HG03342 (cell line): ENCODE results near the gene TLE4.
"Not testable (repeated sequence)": the region's sequence is repeated elsewhere in the genome, so short reads cannot be mapped to it uniquely, and the experiment has no call there.

Experiments used
- ATAC-seq: cut with Tn5 transposase; IDR thresholded peaks from one replicate; pipeline ENCODE4 v1.9.1; 2021; ENCODE audit warnings: mild to moderate bottlenecking, moderate library complexity; ENCODE audit not compliant: unreplicated experiment

The TLE4 gene

DNA sequence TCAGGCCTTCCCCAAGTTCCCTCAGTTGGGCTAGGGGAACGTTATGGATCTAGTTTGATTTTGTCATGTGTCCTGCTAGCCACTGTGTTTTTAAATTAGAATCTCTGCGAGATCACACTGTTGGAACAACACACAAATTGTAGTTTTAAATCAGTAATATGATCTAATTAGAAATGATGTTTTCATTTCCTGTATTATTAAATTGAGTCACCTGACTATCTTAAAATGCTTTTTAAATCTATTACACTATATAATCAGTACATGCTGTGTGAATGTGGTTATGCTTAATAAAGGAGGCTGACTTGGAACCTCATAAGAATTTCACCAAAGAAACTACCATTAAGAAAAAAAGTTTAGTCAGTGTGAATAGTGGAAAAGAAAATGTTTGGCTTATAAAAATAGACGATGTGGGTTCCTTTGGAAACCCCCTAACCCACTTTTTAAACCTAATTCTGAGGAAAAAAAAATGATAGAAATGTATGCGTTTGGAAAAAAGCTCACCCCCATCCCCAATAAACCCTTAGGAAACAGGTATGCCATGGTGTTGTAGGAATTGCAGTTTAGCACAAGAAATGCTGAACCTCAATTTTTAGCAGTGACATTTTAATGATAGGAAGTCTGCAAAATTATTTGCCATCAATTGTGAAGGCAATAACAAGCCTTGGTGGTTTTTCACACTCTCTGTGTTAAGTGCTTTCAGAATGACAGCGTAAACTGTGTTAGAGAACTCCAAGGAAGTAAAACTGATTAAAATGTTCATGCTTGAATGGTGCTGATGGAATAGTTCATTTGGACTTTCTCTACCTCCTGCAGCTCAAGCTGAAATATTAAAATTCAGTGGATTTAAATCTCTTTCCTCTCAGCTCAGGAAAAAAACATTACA, 59.0 kb downstream of the TLE4 start:
- peak; percentile 75 for ATAC-seq

DNA sequence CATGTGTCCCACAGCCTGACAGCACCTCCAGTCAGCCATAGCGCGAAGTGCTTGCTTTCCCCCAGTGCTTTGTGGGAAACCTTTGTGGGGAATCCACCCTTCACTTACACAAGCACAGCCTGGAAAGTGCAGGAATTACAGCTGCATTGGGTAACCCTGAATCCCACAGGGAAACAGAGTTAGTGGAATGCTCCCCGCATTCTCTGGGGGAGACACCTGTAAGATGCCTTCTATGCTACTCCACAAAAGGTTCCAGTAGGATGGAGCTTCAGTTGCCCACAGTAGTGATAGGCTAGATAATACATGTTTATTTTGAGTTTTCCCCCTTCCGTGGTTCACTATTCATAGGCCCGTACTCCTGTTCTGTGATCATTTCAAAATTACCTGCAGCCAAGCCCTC, 60.3 kb downstream of the TLE4 start:
- no peak for ATAC-seq

DNA sequence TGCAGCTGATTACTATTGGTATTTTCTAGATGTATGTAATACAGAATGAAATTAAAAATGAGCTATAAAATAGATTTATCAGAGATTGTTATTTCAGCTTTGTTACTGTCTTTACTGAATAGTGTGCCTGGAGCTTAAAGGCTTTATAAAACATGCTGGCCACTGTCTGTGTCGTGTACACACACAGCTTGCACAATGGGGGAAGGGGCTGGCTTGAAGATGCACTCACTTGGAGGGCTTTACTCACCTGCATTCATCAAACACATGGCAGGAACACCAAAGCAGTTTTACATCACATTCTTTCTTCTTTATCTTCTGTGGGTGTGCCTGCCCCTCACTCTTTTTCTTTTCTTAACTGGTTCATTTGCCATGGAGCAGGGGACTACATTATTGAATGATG, 60.9 kb downstream of the TLE4 start:
- ATAC-seq, result no peak

DNA sequence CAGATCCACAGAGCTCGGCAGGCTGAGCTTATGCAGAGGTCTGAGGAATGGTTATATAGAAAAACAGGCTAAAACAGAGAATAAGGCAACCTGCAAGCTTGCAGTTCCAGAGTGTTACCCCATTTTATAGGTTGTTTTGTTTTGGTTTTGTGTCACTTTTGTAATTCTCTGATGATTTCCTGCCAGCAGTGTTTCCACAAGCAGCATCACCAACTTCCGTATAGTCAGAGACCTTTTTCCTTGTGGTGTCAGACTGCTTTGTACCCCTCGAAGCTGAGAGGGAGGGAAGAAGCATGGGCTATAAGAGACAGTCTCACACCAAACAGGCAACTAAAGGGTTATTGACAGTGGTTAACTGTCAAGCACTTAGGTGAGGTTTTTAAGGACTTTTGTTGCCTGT, 61.8 kb downstream of the TLE4 start:
- ATAC-seq, result no peak

DNA sequence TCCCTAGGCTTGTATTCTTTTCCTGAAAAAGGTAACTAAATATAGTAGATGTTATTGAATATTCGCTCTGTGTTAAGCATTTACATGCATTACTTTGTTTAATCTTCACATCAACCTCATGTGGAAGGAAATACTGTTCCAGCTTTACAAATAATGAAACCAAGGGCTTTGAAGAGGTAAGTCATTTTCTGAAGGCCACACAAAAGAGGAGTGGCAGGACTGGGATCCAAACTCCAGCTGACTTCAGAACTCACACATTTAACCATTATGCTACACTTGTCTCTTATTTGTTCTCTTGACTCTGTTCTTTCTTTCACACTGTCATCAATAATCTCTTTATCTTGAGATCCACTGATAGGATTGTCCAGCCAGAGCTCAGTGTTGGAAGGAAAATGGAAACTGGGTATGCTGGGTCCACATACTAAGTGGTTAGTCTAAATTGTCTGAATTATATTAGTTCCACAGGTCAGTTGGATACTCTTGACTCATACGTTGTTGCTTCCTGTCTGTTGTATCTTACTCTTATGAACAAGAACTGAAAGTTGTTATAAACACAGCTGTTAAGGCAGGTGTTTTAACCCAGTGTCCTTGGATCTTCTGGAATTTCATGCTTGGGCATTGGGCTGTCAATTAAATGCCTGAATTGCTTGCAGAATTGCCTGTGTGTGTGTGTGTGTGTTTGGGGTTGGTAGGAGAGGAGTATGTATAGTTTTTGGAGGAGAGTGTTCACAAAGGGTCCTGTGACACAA, 65.6 kb downstream of the TLE4 start:
- no peak for ATAC-seq

DNA sequence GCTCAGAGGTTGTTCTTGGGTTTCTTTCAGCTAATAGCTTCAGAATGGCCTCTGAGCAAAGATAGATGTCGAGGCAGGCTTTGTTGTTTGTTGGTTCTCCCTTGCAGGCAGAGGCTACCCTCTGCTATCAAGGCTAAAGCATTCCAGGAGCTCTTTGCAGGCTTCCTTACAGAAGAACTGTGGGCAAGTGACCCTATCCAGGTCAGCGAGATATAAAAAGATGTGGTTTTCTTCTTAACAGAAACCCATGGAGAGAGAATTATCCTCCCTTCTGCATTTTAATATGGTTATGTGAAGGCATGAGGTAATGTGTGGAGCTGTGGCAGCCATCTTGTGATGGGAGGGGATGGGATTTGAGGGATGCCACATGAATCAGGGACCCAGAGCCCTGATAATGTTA, 67.0 kb downstream of the TLE4 start:
- no peak for ATAC-seq

DNA sequence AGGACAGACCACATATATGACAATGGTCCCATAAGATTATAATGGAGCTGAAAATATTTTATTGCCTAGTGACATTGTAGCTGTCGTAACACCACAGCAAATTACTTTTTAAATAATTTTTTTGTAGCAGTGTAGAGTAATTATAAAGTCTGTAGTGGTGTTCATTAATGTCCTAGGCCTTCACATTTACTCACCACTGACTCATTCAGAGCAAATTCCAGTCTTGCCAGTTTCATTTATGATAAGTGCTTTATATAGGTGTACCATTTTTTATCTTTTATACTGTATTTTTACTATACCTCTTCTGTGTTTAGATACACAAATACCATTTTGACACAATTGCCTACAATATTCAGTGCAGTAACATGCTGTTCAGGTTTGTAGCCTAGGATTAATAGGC, 67.6 kb downstream of the TLE4 start:
- ATAC-seq, result no peak

DNA sequence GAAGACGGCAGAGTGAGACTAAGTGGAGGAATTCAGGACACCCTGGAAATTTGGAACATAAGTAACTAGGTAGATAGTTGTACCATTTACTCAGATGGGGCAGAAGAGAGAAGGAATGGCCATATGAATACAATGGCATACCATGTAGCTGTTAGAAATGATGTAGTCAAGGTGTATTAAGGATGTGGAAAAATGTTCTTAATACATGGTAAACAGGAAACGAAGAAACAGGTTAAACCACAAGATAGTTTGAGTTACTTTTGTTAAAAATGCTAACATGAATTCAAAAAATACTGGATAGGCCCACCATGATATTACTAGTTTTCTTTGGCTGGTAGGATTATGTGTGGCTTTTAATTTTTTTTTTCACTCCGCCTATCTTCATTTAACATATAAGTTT, 68.3 kb downstream of the TLE4 start:
- not testable (repeated sequence) for ATAC-seq

DNA sequence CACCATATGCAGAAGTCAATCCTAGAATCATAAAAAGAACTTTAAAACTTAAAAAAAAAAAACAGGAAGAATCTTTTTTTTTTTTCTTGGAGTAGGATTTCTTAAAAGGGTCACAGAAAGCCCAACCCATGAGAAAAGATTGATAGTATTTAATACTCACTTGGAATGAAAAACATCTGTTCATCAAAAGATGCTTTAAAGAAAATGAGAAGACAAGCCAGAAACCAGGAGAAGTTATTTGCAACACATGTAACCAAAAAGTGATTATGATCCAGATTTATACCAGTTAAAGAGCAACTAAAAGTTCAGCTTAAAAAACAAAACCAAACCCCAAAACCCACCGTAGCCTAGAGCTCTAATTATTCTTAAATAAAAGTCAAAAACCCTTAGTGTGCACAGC, 69.3 kb downstream of the TLE4 start:
- ATAC-seq, result no peak

DNA sequence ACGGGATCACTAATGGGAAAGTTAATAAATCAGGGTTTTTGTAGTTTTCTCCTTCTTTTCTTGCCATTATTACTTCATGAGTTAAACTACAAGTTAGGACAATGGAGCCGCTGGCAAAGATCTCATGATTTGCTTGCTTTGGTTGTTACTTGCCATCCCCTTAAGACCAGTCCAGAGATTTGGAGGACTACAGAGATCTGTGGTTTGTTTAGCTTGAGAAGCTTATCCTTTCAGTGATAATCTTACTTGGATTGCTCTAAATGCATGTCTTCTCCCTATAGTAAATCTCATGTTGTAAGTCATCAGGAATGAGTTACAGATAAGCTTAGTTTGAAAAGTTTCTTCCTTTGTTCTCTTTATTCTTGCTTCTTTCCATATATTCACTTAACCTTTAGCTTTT, 70.9 kb downstream of the TLE4 start:
- no peak for ATAC-seq

DNA sequence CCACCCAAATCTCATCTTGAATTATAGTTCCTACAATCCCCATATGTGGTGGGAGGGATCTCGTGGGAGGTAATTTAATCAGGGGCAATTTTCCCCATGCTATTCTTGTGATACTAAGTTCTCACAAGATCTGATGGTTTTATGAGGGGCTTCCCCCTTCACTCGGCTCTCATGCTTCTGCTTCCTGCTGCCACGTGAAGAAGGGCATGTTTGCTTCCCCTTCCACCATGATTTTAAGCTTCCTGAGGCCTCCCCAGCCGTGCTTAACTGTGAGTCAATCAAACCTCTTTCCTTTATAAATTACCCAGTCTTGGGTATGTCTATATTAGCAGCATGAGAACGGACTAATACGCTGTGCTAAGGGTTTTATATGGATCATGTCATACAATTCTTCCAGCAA, 72.3 kb downstream of the TLE4 start:
- ATAC-seq, result no peak

DNA sequence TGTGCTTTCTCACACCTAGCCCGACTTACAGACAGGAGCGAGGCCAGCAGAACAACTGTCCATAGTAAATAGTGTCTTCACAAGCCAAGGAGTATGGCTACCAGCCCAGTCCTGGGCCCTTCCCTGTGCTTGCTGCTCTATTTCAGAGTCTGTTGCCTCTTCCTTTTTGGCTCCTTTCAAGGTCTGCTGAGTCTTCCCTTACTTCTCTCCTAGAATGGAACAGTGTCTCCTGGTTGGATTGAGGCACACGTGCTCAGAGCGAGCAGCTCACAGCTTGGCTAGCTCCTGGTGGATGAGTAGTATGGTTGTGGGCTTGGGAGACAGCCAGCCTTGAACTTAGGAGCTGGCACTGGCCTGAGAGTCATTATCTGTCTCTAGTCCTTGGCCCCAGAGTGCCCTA, 72.8 kb downstream of the TLE4 start:
- no peak for ATAC-seq

DNA sequence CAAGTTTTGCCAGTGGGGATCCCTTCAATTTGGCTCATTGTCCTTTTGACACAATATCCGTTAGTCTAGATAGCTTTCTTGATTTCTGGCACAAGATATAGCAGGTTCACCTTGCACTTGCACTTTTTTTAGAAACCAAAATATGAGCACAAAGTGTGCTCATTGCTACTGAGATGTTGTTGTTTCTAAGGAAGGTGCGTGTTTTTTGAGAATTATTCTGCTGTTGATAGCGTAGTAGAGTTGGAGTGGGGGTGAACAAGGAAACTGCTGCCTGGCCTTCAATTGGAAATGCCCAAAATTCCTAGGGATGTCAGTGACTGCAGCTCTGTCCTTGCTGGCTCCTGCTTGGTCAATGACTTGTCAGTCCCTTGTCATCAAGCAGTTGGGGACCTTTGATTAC, 73.3 kb downstream of the TLE4 start:
- no peak for ATAC-seq

DNA sequence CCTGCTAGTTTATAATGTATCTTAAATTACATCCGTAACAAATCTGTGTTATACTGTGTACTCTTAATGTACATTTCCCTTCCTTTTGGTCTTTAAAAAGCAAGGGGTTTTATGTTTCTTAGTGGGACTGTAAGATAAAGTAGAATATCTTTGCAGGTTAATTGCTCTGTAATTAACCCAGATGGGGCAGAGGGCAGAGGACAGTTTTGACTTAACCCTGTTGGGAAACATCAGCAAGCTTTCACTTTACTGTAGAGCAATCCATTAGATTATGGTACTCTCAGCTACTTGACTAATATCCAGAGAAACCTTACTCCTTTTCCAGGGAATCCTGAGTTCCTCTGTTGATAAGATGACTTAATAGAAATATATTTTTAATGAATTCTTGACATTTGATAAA, 74.3 kb downstream of the TLE4 start:
- no peak for ATAC-seq

DNA sequence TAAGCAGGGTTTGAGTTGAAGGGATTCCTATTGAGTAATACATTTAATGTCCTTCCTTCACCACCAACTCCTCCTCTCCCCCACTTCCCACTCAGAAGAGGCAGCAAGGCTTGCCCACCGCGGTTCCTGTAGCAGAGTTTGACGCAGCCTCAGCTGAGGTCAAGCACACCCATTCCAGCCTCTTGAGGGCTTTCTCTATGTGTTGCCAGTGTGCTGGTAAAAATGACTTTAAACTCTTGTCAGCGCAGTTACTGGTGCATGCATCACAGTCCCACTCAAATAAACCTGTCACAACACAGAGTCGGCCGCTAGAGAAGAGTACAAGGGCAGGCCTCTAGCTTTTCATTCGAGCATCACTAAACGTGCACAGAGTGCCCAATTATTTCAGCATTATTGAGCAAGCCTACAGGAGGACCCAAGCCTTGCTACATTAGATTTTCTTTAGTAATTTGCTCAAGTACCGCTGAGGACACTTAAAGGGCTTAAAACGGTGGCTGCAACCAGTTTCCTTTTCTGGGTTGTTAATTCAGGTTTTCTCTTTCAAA, 79.6 kb downstream of the TLE4 start:
- ATAC-seq, result no peak

DNA sequence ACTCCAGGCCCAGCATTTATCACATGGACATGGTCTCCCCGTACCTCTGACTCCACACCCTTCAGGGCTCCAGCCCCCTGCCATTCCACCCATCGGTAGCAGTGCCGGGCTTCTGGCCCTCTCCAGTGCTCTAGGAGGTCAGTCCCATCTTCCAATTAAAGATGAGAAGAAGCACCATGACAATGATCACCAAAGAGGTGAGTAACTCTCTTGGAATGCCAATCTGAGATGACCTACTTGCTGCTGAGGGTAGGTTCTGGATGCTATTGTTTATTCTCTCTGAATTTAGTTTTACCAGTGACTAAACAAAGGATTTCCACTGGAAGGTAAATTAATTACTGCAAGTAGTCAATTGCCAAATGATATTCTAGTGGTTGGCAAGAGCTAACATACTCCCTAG, 80.8 kb downstream of the TLE4 start:
- ATAC-seq, result no peak

DNA sequence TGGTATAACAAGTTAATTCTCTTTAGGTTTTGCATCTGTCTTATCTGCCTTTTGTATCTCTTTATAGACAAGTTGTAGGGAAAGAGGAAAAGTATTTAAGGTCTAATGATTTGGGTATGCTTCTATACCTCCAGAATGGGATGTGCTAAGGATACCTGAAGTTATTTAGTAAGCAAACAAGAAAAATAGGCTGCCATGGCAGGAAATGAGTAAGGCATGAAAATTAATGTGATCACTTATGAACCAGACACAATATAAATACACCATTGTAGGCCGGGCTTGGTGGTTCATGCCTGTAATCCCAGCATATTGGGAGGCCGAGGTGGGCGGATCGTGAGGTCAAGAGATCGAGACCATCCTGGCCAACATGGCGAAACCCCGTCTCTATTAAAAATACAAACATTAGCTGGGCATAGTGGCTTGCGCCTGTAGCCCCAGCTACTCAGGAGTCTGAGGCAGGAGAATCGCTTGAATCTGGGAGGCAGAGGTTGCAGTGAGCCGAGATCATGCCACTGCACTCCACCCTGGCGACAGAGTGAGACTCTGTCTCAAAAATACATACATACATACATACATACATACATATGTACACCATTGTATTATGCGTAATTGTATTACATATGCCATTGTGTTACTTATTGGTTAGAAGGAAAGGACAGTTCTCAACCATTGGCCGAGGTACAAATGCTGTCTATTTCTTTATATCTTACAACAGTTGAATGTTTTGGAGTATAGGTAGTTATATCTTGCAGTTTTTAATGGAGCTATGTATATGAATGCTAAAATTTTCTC, 83.0 kb downstream of the TLE4 start:
- not testable (repeated sequence) for ATAC-seq

DNA sequence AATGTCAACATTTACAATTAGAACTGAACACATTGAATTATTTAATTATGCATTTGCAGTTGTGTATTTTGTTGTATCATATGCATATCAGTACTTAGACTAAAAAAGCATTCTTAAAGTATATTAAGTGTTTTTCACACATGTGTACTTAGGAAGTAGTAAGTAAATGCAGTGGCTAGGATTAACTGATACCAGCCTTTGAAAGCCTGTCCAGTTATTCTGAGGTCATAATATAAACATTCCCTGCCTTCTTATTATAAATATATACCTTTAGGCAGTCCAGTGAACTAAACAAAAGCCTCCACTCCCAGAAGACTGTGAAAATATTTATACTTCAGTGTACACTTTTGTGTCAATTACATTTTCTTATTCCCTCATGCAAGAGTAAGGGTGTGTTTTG, 83.8 kb downstream of the TLE4 start:
- no peak for ATAC-seq

DNA sequence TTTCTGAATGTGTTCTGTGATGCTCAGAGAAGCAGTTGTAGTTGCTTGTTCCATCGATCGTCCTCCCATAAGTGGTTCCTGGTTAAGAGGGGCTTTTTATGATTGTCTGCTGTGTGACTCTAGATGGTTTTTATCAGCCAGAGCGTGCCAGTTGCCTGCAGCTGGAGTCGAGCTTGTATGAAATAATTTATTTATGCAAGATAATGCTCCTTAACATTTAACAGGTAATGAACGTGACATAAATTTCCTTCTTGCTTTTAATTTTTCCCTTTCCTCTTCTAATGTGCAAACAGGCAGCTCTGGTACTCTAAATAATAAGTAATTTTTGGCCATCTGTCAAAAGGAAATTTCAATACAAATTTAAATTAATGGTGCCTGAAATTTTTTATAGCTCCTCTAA, 84.4 kb downstream of the TLE4 start:
- ATAC-seq, result no peak

DNA sequence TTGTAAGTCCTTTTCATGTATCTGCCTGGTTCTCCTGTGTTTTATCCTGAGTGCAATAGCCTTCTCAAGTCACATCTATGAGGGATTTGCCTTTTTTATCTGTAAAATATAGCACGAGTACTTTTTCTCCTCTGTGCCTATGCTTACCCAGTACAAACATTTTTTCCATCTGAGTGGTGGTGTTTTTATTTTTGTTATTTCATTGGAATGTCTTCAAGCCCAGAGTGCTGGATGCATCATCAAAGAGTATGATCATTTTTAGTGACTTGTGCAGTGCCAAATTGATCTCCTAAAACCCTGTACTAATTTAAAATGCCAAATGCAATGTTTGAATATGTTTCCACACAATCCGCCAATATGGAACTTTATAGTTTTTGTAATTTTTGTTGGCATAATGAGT, 86.1 kb downstream of the TLE4 start:
- ATAC-seq, result no peak

DNA sequence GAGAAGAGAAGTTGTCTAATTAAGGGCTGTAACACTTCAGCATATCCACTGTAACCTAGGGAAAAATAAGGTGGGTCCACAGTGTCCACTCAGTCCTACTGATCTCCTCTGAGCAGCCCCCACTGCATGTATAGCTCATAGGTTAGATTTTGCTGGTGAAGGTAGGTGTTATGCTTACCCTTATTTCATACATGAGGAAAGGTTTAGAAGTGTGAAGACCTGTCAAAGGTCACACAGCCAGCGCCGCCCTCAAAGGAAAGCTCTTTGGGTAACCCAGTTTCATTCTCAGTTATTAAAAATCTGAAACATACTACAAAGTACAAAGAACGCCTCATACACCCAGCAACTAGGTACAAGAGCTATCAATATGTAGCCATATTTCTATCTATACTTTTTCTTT, 87.2 kb downstream of the TLE4 start:
- ATAC-seq, result no peak
